ENCODE data around the gene HBEGF. TPM values are rescaled to one million over a fixed set of nuclear protein-coding genes. Genes with fewer than 3 reads are reported as not detected.

Gene HBEGF
- total RNA-seq, 1 donor from 2014 or later, result 31.6 TPM

DNA sequence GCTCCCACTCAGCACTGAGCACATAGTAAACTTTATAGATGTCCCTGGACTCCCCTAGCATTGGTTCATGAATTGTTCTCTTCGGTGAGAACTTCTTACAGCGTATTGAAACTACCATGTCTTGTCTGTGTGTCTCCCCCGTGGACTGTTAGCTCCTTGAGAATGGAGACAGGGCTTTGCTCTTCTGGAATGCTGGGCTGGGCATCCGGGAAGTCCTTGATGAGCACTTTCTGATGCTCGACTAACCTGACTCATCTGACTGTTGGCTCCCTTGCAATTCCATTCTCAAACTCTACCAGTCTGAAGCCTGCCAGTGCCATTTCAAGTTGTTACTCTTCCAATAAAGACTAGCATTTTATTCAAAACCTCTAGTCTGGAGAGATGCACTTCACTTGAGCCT, 28.5 kb downstream of the HBEGF start:
- no peak for DNase-seq (ENCODE audit: low read depth)
- Histone ChIP-seq H3K4me3 (ENCODE audit: low read depth, low read length) (no peak overlapping the region), H3K36me3 (ENCODE audit: control insufficient read depth, insufficient read depth, low read length) (no peaks in the 10 kb centered on the region), H3K27me3 (ENCODE audit: control insufficient read depth, insufficient read depth, low read length) (no peaks in the 10 kb centered on the region)
- TF ChIP-seq, protein P1, sequence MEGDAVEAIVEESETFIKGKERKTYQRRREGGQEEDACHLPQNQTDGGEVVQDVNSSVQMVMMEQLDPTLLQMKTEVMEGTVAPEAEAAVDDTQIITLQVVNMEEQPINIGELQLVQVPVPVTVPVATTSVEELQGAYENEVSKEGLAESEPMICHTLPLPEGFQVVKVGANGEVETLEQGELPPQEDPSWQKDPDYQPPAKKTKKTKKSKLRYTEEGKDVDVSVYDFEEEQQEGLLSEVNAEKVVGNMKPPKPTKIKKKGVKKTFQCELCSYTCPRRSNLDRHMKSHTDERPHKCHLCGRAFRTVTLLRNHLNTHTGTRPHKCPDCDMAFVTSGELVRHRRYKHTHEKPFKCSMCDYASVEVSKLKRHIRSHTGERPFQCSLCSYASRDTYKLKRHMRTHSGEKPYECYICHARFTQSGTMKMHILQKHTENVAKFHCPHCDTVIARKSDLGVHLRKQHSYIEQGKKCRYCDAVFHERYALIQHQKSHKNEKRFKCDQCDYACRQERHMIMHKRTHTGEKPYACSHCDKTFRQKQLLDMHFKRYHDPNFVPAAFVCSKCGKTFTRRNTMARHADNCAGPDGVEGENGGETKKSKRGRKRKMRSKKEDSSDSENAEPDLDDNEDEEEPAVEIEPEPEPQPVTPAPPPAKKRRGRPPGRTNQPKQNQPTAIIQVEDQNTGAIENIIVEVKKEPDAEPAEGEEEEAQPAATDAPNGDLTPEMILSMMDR (IDR thresholded peaks at IDR 0.05; ENCODE audit: insufficient read depth, low read length, poor library complexity, severe bottlenecking), result no peak

DNA sequence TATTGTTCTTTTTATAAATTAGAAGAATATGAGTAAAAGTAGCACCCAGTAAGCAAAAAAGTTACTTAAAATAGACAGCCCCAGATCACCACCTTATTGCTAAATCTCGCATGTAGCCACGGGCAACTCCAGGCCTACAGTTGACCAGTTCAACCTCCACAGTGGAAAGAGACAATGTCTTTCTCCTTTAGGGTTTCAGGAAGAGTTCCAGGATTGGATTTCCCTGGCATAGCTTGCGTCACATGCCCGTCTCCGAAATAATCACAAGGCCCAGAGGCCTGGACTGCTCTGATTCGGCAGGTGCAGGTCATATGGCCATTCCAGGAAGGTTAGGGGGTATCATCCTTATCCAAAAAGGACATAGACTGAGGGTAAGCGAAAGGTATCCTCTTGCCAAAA, 33.6 kb downstream of the HBEGF start:
- TF ChIP-seq, protein P1 (IDR thresholded peaks at IDR 0.05; ENCODE audit: insufficient read depth, low read length, poor library complexity, severe bottlenecking), result no peak
- DNase-seq (ENCODE audit: low read depth), result no peak
- H3K36me3 ChIP-seq (ENCODE audit: control insufficient read depth, insufficient read depth, low read length), result no peaks in the 10 kb centered on the region
- H3K27me3 ChIP-seq (ENCODE audit: control insufficient read depth, insufficient read depth, low read length), result no peaks in the 10 kb centered on the region
- H3K4me3 ChIP-seq (ENCODE audit: low read depth, low read length), result no peak overlapping the region

DNA sequence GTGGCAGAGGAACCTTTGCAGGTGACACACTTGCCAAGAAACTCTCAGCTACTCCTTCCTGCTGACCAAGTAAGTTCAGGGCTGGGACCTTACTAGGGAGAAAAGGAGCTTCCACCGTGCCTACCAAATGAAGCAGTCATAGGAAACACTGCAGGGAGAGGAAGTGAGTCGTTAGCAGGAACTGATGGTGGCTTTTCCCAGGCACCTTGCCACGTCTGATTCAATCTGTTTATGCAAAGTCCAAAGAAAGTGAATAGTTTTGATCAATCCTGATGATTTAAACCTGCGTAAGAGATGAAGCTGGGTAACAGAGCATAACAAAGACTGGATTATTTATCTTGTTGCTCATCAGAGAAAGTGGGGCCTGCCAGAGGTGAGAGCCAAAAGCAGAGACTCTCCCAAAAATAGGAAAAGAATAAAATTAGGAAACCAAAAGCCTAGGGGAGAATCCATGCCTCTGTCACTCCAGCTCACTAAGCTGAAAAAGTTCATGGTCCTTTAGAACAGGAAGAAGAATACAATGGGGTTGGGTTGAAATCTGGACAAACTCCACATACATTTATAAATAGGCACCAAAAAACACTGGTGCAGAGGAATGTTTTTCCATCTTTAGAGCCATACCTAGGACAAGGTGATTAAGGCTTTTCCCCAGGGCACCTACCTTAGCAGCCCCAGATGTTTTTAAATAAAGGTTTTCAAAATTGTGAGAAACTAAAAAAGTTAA, 34.2 kb downstream of the HBEGF start:
- peak; percentile 76 for DNase-seq (ENCODE audit: low read depth)
- TF ChIP-seq, protein P1 (IDR thresholded peaks at IDR 0.05; ENCODE audit: insufficient read depth, low read length, poor library complexity, severe bottlenecking), result no peak
- no peaks in the 10 kb centered on the region for H3K36me3 ChIP-seq (ENCODE audit: control insufficient read depth, insufficient read depth, low read length)
- no peaks in the 10 kb centered on the region for H3K27me3 ChIP-seq (ENCODE audit: control insufficient read depth, insufficient read depth, low read length)
- no peak overlapping the region for H3K4me3 ChIP-seq (ENCODE audit: low read depth, low read length)

DNA sequence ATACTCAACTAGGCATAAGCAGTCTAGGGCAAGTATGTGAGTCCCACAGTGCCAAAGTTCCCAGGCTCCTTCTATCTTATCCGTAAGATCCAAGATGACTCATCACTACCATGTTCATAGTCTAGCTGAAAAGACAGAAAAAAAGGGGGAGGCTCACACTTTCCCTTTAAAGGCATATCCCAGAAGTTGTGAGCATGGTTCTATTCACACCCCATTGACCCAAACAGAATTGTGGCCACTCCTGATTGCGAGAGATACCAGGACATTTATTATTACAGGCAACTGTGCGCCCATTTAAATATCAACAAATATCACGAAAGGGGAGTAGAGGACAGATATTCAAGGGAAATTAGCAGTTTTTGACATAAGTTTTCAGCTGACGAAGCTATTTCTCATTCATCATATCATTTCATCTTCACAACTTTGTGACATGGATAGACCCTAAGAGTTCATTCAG, 35.4 kb downstream of the HBEGF start:
- Histone ChIP-seq H3K36me3 (ENCODE audit: control insufficient read depth, insufficient read depth, low read length) (no peaks in the 10 kb centered on the region), H3K27me3 (ENCODE audit: control insufficient read depth, insufficient read depth, low read length) (no peaks in the 10 kb centered on the region), H3K4me3 (ENCODE audit: low read depth, low read length) (no peak overlapping the region)
- peak; percentile 80 for DNase-seq (ENCODE audit: low read depth)
- TF ChIP-seq, protein P1 (IDR thresholded peaks at IDR 0.05; ENCODE audit: insufficient read depth, low read length, poor library complexity, severe bottlenecking), result no peak

DNA sequence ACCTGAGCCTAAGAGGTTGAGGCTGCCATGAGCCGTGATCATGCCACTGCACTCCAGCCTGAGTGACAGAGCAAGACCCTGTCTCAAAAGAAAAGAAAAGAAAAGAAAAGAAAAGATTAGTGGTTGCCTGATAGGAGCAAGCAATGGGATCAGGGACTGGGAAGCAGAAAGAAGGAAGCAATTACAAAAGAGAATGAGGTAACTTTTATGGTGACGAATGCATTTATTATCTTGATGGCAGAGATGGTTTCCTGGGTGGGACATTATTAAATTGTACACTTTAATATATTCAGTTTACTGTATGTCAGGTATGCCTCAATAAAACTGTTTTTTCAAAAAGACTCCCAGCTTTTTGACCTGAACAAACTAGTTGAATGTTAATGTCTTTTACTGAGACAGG, 36.0 kb downstream of the HBEGF start:
- no peak for DNase-seq (ENCODE audit: low read depth)
- Histone ChIP-seq H3K4me3 (ENCODE audit: low read depth, low read length) (no peak overlapping the region), H3K36me3 (ENCODE audit: control insufficient read depth, insufficient read depth, low read length) (no peaks in the 10 kb centered on the region), H3K27me3 (ENCODE audit: control insufficient read depth, insufficient read depth, low read length) (no peaks in the 10 kb centered on the region)
- TF ChIP-seq, protein P1 (IDR thresholded peaks at IDR 0.05; ENCODE audit: insufficient read depth, low read length, poor library complexity, severe bottlenecking), result no peak

Data from kidney epithelial cell (primary cell).